GM04503 (cell line): ENCODE measurements around the gene SENP1.
A peak's percentile ranks its signal among the peaks of the same experiment; 100 is the strongest.

Experiments
- DNase-seq: peaks from one replicate; pipeline ENCODE4 v3.0.0-alpha.2; 2012; ENCODE audit warnings: low read depth

Gene SENP1

DNA sequence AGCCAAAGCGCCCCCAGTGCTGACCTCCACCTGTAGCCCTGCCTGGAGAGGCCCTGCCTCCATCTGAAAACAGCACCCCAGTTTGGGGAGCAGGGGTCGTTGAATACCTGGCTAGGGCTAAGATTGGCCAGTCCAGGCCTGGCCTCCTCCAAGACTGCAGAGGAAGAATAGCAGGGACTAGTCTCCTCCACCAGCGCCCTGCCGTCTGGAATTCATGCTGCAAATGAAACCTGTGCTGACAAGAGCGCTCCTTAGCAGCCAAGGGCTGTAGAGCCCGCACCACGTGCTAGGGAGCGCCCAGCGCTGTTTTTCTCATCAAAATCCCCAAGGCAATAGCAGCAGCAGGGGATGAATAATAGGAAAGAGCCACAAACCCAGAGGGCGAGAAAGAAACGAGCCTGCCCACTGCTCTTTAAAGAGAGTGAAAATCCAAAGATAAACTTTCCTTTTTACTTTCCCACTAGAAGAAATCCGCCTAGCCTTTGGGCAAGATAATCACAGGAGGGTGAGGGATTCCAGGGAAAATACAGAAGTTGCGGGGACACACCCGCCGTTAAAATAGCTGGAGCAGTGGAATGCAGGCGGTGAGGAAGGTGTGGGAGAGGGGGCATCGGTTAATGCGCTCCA is 104.9 kb downstream of the SENP1 start:
- peak; percentile 11 for DNase-seq

GRCh38 chr12:47999816-48000215 is 106.1 kb downstream of the SENP1 start:
- DNase-seq = no peak

DNA sequence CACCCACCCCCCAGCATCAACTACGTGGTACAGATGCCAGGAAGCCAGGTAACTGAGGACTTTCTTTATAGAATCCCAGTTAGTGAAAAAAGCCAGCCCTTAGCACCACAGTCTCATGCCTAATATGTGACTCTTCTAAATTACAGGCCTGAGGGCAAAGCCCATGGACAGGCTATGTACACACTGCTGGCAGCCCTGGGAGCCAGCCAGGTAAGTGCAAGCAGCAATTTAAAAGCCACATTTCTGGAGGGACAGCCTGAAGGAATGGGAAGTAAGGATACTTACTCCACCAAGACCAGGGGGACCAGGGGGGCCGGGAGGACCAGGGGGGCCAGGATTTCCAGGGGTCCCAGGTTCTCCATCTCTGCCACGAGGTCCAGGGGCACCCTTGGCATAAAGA is 108.6 kb downstream of the SENP1 start:
- no peak for DNase-seq

GRCh38 chr12:47995981-47996401 is 109.9 kb downstream of the SENP1 start:
- DNase-seq = peak; percentile 53

DNA sequence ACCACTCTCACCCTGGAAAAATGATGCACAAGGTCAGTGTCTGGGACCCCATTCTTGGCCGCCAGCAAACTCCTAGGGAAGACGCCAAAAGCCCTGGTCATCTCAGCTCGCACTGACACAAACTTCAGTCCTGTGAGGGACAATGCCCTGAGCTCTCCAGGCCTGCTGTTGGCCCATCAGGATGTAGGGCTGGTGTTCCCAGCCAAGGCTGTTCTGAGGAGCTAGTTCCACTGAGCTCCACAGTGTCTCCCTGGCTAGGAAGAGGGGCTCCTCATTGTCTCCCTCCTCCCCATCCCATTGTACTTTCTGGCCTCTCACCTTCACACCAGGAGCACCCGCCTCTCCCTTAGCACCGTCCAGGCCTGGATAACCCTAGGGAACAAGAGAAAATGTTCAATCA is 112.4 kb downstream of the SENP1 start:
- no peak for DNase-seq
